Kasumi-1 (cell line): Measurements from ENCODE around the gene FAM20A.

Experiments used
- DNase-seq, 2 experiments: peaks; one replicate each; lab custom pipeline; 2025; lab: John Stamatoyannopoulos, UW

The FAM20A gene

DNA sequence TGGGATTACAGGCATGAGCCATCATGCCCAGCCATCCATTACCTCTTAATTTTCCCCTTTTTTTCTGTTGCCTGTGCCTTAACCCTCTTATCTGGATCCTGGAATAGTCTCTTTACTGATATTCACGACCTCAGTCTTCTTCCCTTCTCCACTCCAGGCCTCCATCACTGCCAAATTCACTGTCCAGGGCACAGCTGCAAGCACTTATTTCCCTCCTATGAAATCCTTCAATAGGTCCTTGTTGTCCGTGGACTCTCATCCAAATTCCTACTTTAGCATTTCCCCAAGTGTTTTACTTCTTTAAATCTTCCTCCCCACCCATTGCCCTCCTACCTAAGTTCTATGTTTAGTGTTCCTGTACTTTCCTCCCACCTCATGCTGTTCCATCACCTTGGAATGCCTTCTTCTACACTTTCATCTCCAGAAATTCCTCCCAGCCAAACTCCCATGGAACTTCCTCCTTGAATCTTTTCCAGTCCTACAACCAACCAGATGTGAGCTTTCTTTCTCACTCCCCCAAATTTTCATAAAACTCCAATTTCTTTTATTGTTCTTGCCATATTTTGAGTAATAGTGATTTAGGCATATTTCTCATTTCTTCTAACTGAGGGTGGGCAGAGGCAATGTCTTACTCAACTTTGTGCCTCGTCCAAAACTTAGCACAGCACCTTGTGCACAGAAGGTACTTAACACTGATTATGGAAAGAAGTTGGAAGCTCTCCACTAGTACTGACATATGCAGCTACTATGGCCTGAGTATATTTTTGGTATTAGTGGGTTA is 35.3 kb downstream of the FAM20A start:
- no peak for DNase-seq

DNA sequence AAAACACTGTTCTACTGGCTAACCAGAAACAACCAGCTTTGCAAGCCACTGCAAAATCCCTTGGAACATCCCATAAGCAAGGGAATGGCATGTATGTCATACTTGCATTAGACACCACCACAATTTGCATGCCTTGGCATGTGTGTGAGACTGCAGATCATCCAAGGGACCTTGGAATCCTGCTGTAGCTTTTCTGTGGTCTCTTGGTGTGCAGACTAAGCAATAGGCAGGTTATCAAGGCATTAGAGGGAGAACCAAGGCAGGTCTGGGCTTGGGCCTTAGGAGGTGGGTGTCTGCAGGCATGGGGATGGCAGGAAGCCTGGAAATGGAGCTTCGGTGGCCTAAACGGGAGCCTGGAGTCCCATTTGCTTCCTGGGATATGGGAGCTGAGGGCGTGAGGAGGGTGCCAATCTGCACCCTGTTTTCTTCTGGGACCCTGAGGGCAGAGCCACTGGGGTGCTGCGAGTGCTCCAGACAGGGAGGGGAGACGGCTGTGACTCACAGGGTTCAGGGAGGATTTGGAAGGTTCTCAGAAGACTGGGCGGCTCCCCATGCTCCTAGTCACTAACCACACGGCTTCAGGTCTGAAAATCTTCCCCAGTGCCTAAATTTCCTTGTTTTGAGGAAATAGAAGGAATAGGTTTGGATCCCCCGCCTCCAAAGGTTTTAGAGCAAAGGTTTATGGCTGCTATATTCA is 36.6 kb downstream of the FAM20A start:
- DNase-seq: no peak

DNA sequence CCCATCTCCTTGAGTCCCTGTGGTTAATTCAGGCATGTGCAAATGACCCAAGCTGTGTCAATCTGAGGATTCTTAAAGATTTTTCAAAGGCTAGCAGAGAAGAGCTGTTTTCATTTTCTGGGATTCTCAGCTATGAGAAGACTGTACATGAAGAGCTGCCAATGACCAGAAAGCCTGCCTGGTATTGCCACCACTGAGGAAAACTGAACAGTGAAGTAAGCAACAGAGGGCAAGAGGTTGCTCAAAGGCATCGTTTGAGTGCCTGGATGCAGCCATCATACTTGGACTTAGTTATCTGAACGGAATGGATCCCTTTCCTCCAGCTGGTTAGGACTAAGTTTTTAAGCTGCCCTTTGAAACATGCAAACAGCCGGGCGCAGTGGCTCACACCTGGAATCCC is 38.4 kb downstream of the FAM20A start:
- DNase-seq: no peak

GRCh38 chr17:68560966-68561720 is 40.0 kb downstream of the FAM20A start:
- DNase-seq: no peak

DNA sequence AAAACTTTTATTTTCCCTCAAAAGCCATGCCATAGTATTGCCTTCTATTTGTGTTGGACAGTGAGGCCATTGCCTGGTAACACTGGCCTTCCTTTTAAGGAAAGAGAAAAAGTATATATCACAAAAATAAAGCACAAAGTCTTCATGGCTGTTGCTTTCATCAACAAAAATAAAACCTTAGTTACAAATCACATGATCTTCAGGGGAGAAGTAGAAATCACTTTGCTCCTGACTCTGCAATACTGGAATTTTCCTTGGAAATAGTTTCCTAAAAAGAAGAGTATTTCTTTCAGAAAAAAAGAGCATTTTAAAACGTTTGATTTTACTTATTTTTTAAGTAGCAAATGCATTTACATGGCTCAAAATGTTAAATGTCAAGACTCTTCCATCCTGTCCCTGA is 41.9 kb downstream of the FAM20A start:
- DNase-seq: no peak

DNA sequence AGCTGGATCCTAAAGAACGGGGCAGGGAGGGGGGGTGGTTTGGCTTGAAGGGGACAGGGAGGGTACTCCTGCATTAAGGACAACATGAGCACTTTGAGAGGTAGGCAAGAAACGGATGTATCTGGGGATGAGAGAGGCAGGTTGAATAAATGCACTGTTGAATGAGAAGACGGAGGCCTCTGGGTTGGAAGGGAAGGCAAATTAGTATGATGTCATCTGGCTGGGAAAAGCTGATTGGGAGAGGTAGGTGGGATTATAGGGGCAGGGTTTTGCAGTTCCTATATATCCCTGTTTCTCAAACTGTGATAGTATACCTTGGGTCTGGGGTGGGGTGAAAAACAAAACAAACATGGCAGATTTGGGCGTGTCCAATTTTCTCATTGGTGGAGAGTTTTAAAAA is 44.6 kb downstream of the FAM20A start:
- DNase-seq: no peak

- DNase-seq: no peak
These were observed 56.9 kb downstream of the FAM20A start for GRCh38 chr17:68544111-68544915.

DNA sequence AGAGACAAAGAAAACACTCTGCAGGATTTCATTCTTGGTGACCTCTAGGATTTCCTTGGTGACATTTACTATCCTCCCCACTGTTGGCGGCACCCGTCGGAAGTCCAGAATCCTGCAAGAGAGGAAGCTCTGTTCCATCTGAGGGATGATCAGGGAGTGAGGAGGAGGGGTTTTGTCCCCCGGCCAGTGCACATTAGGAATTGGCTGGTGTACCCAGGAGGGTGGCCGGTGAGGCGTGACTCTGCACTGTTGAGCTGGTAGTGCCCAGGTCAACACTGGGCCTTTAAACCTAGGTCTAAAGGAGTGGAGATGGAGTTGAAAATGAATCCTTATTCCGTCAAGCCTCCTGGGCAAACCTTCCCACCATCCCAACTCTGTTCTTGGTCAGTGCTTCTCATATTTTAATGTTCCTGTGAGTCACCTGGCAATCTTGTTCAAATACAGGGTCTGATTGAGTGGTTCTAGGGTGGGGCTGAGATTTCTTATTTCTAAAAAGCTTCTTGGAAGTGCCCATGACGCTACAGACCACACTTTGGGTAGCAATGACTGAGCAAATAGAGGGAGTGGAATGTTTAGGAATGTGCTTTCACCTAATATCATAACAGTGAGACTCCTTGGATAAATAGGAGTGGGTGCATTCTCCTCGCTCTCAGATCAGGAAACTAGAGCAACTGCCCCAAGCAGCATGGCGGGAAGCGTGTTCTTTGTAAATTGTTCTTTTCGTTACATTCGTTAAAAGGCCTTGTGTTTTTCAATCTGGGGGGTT is 58.3 kb downstream of the FAM20A start:
- no peak for DNase-seq

DNA sequence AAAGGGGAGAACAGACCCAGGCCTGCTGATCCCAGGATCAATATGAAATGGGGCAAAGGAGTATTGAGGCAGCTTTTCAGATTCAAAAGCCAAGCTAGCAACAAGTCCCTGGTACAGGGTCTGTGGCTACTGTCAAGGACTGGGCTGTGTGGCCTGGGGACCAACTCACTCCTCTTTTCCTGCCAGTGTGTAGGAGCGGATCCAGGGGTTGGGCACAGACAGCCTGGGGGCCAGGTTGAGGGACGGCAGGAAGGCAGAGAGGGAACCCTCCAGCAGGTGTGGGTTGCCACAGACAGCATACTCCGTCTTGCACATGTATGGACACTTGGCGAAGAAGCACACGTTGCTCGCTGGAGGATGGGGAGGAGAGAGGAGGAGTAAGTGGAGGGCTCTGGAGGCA is 59.4 kb downstream of the FAM20A start:
- DNase-seq: no peak

DNA sequence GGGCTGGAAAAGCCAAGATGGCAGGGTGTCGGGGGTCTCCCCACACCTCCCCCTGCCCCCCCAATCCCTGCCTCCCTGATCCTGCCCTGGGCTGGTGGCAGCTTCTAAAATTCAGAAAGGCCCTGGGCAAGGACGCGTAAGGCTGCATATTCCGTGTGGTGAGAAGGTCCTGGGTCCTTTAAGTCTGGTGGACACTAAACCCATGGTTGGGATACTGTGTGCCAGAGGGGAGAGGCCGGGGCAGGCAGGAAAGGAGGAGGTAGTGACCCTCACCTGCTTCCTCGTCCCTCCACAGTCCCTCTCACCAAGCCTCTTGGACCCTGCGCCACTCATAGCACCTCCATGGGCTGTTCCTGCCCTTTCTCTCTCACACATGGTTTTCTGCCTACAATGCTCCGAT is 60.2 kb downstream of the FAM20A start:
- no peak for DNase-seq

- no peak for DNase-seq
These were observed 61.4 kb downstream of the FAM20A start for GRCh38 chr17:68539548-68540467.

DNA sequence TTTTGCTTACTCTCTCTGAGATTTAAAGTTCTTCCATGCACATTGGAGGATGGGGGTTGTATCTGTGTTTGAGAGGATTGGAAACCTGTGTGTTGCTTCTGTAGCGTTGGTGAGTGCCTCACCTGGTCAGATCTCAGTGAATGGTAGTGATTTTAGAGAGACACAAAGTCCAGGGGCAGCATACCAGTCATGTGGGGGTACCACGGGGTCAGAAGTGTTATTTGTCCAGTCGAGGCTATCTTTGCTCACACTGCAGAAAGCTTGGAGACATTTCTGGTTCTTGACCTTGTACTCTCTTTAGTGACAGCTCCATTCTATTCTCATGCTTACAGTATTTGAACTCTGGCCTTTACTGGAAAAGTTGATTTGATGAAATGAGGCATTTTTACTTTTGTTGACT is 65.2 kb downstream of the FAM20A start:
- no peak for DNase-seq

- no peak for DNase-seq
These were observed 66.5 kb downstream of the FAM20A start for GRCh38 chr17:68534695-68535088.

DNA sequence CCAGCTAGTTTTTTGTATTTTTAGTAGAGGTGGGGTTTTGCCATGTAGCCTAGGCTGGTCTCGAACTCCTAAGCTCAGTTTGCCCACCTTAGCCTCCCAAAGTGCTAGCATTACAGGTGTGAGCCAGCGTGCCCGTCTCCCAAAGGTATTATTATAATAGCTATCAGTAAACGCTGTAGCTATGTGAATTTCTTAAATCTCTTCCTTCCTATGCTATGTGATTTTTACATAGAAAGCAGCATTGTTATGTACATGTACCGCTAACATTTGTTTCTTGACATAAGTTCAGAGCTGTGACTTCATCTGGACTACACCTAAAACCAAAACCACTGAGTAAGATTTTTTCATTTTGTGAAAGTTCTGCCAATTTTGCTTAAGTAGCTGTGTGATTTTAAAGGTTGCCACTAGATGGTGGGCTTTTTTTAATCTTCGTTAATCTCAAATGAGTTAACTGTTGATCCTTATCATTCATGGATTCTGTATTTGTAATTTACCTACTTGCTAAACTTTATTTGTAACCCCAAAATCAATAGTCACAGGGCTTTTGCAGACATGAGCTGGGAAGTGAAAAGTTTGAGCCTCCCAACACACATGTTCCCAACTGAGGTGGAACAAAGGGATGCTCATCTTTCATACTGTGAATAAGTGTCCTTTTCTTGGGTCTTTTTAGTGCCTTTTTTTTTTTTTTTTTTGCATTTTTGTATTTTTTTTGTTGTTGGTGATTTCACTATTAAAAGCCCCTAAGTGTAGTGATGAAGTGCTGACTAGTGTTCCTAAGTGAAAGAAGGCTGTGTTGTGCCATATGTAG is 67.1 kb downstream of the FAM20A start:
- peak; percentile 47 to 62 for DNase-seq

DNA sequence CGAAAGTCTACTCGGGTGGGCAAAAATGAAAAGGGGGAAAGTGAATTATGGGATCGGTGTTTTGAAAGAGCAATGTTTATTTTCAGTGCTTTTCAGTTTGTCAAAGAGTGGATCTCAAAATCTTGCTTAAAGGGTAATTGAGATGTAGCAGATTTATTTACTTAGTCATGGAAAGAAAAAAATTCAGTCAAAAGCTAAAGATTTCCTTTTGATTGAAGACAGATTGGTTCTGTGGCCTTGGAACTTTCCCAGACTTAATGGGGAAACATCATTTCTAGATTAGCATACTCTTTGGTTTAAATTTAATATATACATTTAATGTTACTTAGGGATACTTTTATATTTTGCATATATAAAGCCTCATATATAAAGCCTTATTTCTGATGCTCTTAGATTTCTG is 68.3 kb downstream of the FAM20A start:
- no peak for DNase-seq

- no peak for DNase-seq
These were observed 69.9 kb downstream of the FAM20A start for GRCh38 chr17:68531252-68531651.

GRCh38 chr17:68527314-68527713 is 73.9 kb downstream of the FAM20A start:
- no peak for DNase-seq

GRCh38 chr17:68526548-68526947 is 74.6 kb downstream of the FAM20A start:
- no peak for DNase-seq

DNA sequence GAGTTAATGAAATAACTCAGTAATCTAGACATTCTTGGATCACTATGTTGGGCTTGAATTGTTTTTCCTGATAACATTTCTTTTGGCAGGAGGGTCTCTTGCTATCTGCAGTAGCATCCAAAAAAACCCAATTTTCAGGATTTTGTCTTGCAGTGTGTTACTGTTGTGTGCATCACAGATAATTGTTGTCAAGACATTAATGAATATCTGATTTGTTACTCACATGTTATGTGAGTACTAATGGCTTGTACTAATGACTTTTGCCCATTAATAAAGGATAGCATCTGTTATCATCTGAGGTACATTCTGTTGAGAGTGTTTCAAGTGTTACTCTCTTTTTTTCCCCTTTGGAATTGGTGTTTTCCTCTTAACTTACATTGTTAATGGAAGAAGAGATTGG is 78.9 kb downstream of the FAM20A start:
- DNase-seq: no peak
